ENCODE measurements around the gene MTX1.

- TF ChIP-seq POLR2A (IDR thresholded peaks at IDR 0.05) (no peak), CTCF (IDR thresholded peaks at IDR 0.05) (no peak)
These were observed 36.4 kb upstream of the MTX1 start for GRCh38 chr1:155171836-155172731.
